HG02852 (cell line): ENCODE results near the gene CTSD.

Experiments used
- ATAC-seq: cut with Tn5 transposase; IDR thresholded peaks from one replicate; pipeline ENCODE4 v1.9.1; 2021; ENCODE audit warnings: mild to moderate bottlenecking, moderate library complexity; ENCODE audit not compliant: unreplicated experiment

CTSD gene

DNA sequence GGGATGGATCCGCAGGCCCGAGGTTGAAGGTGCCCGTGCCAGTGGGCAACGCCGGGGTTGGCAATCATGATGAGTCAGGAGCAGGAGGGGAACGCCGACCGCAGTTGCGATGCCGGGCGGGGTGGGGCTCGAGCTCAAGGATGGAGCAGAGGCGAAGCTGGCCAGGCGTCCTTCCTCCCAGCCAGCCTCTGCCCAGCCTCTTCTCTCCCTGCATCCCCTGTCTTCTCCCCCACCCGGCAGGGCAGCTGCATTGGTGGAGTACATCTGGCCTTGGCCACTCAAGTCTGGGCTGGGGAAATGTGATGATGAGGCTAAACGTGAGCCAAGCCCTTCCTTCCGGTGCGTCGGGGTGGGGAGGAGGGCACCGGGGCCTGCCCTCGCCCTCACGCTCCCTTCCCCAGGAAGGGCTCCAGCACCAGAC lies 17.2 kb downstream of the CTSD start:
- ATAC-seq = no peak

DNA sequence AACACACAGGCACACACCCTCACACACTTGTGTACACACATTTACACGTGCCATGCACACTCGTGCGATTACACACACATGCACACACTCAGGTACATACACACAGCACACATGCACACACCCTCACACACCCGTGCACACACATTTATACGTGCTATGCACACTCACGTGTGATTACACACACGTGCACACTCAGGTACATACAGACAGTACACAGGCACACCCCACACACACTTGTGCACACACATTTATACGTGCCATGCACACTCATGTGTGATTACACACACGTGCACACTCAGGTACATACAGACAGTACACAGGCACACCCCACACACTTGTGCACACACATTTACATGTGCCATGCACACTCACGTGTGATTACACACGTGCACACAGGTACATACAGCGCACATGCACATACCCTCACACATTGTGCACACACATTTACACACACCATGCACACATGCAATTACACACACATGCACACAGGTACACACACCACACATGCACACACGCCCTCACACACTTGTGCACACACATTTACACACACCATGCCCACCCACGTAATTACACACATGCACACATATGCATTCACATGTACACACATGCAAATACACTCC lies 17.9 kb downstream of the CTSD start:
- ATAC-seq = no peak

DNA sequence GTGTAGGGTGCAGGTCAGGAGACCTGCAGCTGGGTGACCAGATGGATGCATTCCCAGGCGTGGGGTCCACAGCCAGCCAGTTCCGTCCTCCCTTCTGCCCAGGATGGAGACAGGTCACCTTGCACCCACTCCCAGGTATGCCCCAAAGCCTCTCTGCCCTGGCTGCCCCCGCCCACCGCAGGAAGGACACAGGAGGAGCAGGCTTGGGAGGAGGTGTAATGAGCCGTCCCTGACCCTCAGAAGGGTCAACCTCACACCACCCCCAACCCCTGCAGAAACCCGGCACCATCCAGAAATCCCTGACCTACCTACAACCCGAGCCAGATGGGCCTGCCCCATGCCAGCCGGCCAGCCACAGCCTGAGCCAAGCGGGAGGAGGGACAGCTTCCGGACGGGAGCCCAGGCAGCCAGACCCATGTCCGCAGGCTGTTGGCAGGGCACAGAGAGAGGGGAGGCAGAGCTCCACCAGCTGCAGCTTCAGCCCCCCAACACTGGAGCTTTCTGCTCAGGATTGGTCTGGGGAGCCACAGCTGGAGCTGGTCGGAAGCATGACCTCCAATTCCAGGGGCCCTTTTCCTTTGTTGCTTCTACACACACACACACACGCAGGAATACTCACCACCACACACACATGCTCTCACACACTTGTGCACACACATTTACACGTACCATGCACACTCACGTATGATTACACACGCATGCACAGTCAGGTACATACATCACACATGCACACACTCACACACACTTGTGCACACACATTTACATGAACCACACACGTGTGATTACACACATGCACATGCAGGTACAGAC lies 18.6 kb downstream of the CTSD start:
- ATAC-seq = no peak

GRCh38 chr11:1744137-1744886 lies 19.4 kb downstream of the CTSD start:
- no peak for ATAC-seq

DNA sequence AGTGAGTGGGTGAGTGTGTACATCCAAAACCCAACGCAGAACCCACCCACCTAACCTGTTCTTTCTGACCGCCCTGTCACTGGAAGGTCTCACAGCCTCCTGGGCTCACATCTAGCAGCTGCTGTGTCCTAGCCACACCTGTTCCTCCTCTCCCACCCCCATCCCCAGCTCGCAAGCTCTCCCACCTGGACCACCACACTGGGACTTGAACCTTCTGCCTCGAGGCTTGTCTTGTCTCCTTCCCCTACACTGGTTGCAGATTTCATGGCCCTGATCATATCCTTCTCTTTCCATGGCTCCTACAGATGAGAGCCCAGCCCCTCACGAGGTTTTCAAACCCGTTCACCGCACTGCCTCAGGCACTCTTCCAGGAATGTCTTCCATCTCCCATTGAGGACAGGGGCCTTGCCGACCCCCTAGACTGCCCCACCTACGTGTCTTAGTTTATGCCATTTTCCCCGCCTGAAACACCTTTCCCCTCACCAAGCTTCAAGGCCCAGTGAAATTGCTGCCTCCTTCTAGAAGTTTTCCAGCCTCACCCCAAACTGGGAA lies 20.1 kb downstream of the CTSD start:
- ATAC-seq = no peak

DNA sequence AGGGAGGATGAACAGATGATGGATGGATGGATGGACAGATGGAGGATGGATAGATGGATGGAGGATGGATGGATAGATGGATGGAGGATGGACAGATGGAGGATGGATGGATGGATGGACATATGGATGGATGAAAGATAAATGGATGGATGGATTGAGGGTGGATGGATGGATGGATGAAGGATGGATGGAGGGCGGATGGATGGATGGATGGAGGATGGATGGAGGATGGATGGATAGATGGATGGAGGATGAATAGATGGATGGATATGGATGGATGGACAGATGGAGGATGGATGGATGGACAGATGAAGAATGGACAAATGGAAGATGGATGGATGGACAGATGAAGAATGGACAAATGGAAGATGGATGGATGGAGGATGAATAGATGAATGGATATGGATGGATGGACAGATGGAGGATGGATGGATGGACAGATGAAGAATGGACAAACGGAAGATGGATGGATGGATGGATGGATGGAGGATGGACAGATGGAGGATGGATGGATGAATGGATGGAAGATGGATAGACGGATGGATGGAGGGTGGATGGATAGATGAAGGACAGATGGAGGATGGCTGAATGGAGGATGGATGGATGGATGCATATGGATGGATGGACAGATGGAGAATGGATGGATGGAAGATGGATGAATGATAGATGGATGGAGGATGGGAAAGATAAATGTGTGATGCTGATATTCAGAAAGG lies 20.7 kb downstream of the CTSD start:
- ATAC-seq = no peak

DNA sequence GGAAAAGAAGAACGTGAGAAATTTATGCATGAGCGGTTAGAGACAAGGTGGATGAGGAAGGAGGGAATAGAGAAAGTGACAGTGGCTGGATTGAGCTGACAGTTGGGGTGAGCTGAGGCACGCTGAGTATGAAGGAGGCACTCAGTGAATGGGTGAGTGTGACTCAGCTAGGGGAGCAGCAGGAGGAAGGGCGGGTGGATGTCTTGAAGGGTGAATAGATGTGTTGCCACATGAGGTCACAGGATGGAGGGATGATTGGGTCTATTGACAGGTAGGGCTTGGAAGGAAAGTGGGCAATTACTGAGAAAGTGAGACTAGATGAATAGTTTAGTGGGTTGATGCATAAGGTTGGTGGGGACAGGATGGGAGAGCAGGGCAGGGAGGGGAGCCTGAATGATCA lies 21.4 kb downstream of the CTSD start:
- ATAC-seq = no peak

DNA sequence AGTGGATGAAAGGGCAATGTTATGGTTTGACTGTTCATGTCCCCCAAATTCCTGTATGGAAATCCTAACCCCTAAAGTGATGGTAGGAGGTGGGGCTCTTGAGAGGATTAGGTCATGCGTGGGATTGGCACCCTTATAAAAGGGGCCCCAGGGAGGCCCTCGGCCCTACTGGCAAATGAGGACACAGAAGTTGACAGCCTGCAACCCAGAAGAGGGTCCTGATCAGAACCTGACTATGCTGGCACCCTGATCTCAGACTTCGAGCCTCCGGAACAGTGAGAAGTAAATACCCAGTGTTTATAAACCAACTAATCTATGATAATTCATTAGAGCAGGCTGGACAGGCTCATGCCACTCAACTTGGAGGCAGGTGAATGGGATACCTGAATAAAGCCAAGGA lies 22.0 kb downstream of the CTSD start:
- ATAC-seq = no peak

DNA sequence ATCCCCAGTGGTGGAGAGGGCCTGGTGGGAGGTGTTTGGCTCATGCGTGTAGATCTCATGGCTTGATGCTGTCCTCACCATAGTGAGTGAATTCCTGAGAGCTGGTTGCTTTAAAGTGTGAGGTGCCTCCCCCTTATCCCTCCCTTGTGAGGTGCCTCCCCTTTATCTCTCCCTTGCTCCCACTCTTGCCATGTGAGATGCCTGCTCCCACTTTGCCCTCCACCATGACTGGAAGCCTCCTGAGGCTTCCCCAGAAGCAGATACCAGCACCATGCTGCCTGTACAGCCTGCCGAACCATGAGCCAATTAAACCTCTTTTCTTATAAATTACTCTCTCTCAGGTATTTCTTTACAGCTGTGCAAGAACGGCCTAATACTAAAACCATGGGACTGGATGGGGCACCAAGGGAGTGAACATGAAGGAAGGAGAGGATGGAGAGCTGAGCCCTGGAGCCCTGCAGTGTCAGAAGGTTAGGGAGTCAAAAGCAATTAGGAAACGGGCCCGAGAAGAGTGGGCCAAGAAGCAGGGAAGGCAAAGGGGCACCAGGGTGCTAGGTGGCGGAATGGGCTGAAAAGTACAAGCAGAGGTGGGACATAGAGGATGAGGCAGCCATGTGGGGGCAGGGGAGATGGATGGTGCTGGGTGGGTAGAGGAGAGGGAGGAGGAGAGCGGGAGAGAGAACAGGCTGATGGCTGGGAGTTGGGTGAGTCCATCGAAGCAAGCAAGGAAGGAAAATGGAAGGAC lies 22.8 kb downstream of the CTSD start:
- no peak for ATAC-seq

GRCh38 chr11:1739576-1739975 lies 24.2 kb downstream of the CTSD start:
- ATAC-seq = no peak

GRCh38 chr11:1738380-1738779 lies 25.3 kb downstream of the CTSD start:
- no peak for ATAC-seq

- ATAC-seq = no peak
These were observed 26.5 kb downstream of the CTSD start for GRCh38 chr11:1737080-1737757.

DNA sequence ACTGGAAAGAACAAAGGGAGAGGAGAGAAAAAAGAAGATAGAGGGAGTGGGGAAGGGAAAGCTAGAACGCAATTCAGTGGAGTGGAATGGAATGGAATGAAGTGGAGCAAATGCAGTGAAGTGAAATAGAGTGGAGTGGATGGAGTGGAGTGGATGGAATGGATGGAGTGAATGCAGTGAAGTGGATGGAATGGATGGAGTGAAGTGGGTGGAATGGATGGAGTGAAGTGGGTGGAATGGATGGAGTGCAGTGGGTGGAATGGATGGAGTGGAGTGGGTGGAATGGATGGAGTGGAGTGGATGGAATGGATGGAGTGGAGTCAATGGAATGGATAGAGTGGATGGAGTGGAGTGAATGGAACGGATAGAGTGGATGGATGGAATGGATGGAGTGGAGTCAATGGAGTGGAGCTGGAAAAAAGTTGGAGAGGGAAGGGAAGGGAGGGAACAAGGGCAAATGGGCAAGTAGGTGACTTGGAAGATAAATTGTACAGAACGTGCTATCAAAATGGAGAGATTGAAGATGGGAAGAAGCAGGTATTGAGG lies 27.2 kb downstream of the CTSD start:
- no peak for ATAC-seq

GRCh38 chr11:1735271-1735670 lies 28.5 kb downstream of the CTSD start:
- no peak for ATAC-seq

GRCh38 chr11:1734641-1735081 lies 29.1 kb downstream of the CTSD start:
- ATAC-seq = no peak

DNA sequence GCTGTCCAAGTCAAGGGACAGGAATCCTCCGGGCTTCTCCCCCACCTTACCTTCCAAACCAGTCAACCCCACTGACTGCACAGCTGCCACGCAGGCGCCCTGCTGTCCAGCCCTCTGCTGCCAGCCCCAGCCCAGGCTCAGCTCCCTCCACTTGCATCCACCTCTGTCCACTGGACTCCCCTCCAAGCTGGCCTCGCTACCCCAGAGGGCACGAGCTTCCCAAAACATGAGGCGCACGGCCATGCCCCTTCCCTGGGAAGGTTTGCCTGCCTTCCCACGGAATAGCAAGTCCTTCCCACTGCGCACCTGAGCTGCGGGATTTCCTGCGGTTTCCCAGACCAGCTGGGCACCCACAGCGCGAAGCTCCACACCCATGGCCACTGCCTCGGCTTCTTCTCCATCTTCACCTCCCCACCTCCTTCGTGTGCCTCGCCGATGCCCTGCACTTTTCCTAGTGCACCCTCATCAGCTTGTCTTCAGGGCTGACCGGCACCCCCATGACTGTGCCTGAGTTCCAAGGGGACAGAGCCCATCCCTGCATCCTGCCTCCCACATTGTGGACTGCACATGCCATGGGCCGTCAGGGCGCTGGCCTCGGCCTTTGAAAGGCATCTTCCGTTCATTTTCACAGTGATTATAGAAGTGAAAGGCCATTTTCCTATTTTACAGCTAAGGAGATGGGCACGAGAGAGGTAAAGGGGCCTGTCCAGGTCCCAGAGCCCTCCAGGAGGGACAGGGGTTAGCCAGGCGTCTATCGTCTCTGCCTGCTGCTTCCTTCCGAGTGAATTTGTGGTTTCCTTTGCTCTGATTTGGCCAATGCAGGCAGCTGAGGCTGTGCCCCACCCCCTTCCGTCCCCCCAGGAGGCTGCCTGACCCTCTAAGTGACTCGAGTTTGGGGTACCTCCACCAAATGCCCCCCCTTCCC lies 29.7 kb downstream of the CTSD start:
- no peak for ATAC-seq

- no peak for ATAC-seq
These were observed 30.6 kb downstream of the CTSD start for GRCh38 chr11:1733009-1733715.
